HUES64 (cell line): Measurements from ENCODE around the gene NAALADL2.
"Not testable (repeated sequence)": the region's sequence is repeated elsewhere in the genome, so short reads cannot be mapped to it uniquely, and the experiment has no call there.

Source experiments
- H3K27ac ChIP-seq: 2 replicates; pipeline ENCODE4 v1.7.0; 2013; ENCODE audit warnings: low read depth, low read length, inconsistent platforms
- H3K27me3 ChIP-seq: 2 replicates; pipeline ENCODE4 v1.6.1; 2013; ENCODE audit warnings: mild to moderate bottlenecking, low read length; ENCODE audit not compliant: insufficient read depth
- H3K36me3 ChIP-seq: 2 replicates; pipeline ENCODE4 v1.6.1; 2013; ENCODE audit warnings: mild to moderate bottlenecking, low read length; ENCODE audit not compliant: insufficient read depth
- H3K4me1 ChIP-seq: 2 replicates; pipeline ENCODE4 v1.6.1; 2013; ENCODE audit warnings: mild to moderate bottlenecking, low read length, moderate library complexity; ENCODE audit not compliant: insufficient read depth
- H3K4me3 ChIP-seq: 2 replicates; pipeline ENCODE4 v1.5.1; 2013; ENCODE audit warnings: mild to moderate bottlenecking, low read length, moderate library complexity
- H3K9ac ChIP-seq: 2 replicates; pipeline ENCODE4 v1.6.1; 2013; ENCODE audit warnings: mild to moderate bottlenecking, low read depth, low read length
- H3K9me3 ChIP-seq: 2 replicates; pipeline ENCODE4 v1.6.1; 2013; ENCODE audit warnings: low read depth, low read length; ENCODE audit not compliant: insufficient read depth
- WGBS: fragments of 150-250, 120-280 bp; methylation state at CpG from one replicate; pipeline ENCODE4 v1.1.7; 2013; ENCODE audit warnings: missing lambda C conversion rate; 5-methylcytosine and 5-hydroxymethylcytosine counted together

Gene NAALADL2

DNA sequence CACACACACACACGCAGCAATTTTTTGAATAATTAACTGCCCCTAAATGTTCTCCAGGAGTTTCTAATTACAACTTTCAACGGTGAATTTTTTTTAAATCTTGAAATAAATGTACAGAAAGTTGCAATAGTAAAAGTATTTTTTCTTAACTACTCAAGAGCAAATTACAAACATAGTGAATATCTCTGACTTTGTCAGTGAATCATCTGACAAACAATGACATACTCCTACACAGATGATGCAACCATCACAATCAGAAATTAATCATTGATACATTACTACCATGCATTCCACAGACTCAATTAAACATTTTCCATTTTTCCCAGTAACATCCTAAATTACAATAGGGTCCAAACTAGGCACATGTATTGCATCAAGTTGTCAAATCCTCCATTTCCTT, 597.3 kb downstream of the NAALADL2 start:
- Histone ChIP-seq H3K36me3 (no peaks in the 10 kb centered on the region), H3K9me3 (peaks cover 6% of the 10 kb centered on the region; the same call in 1 of the 2 replicates), H3K27ac (no peak overlapping the region), H3K9ac (no peak overlapping the region), H3K27me3 (no peaks in the 10 kb centered on the region), H3K4me1 (no peaks in the 10 kb centered on the region), H3K4me3 (no peak overlapping the region)
- WGBS = no CpG with 5 or more reads among the region's 2 CpGs

DNA sequence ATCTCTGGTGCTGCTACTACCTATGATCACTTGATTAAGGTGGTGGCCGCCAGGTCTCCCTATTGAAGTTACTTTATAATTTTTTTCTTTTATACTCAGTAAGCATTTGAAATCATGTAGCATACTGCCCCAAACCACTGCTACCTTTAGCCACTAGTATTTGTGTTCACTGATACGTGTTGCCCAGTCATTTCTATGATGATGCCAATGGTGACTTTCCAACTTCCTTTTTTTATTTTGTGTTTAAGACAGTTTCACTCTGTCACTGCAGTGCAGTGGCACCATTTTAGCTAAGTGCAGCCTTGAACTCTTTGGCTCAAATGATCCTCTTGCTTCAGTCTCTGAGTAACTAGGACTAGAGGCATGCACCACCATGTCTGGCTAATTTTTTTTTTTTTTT, 598.2 kb downstream of the NAALADL2 start:
- Histone ChIP-seq H3K36me3 (no peaks in the 10 kb centered on the region), H3K9ac (no peak overlapping the region)
- 89% methylated on average over 2 of the region's 2 CpGs for WGBS

DNA sequence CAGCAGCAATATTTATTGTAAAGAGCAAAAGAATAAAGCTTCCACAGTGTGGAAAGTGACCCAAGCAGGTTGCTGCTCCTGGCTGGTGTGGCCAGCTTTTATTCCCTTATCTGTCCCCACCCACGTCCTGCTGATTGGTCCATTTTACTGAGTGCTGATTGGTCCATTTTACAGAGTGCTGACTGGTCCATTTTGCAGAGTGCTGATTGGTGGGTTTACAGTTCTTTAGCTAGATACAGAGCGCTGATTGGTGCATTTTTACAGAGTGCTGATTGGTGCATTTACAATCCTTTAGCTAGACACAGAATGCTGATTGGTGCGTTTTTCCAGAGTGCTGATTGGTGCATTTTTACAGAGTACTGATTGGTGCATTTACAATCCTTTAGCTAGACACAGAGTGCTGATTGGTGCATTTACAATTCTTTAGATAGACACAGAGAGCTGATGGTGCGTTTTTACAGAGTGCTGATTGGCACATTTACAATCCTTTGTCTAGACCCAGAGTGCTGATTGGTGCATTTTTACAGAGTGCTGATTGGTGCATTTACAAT, 601.8 kb downstream of the NAALADL2 start:
- not testable (repeated sequence) for H3K4me3 ChIP-seq, H3K9ac ChIP-seq, H3K27me3 ChIP-seq, H3K27ac ChIP-seq, H3K36me3 ChIP-seq, H3K4me1 ChIP-seq, H3K9me3 ChIP-seq
- WGBS = 90% methylated on average over 4 of the region's 4 CpGs

More for the DNA sequence above, 598.2 kb downstream of the NAALADL2 start:
- no peak overlapping the region for H3K4me3 ChIP-seq
- no peak overlapping the region for H3K27ac ChIP-seq
- H3K27me3 ChIP-seq = no peaks in the 10 kb centered on the region
- no peaks in the 10 kb centered on the region for H3K4me1 ChIP-seq
- peaks cover 6% of the 10 kb centered on the region; the same call in 1 of the 2 replicates for H3K9me3 ChIP-seq

DNA sequence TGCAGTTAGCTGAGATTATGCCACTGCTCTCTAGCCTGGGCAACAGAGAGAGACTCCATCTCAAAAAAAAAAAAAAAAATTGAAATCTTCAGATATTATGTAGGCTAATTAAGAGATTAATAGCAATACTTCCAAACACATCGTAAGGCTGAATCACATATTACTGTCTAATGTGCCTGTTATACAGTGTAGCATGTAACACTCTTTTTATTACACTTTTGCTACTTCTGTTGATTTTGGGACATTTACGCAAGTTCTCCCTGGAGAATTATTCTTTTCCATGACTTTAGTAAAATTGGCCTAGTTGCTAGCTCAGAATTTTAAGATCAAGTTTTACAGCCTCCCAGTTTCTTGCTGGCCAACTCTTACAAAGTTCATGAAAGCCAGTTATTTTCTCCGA, 605.2 kb downstream of the NAALADL2 start:
- no peaks in the 10 kb centered on the region for H3K36me3 ChIP-seq
- H3K9me3 ChIP-seq = peaks cover 6% of the 10 kb centered on the region; the same call in 1 of the 2 replicates
- H3K27me3 ChIP-seq = no peaks in the 10 kb centered on the region
- no peaks in the 10 kb centered on the region for H3K4me1 ChIP-seq
- H3K4me3 ChIP-seq = no peak overlapping the region
- H3K9ac ChIP-seq = no peak overlapping the region
- 100% methylated on average over 3 of the region's 3 CpGs for WGBS
- no peak overlapping the region for H3K27ac ChIP-seq

GRCh38 chr3:175469124-175469523, 610.0 kb downstream of the NAALADL2 start:
- H3K9me3 ChIP-seq = no peaks in the 10 kb centered on the region
- H3K4me1 ChIP-seq = no peaks in the 10 kb centered on the region
- H3K27ac ChIP-seq = no peak overlapping the region
- no peaks in the 10 kb centered on the region for H3K36me3 ChIP-seq
- no peak overlapping the region for H3K9ac ChIP-seq
- no peak overlapping the region for H3K4me3 ChIP-seq
- no peaks in the 10 kb centered on the region for H3K27me3 ChIP-seq

DNA sequence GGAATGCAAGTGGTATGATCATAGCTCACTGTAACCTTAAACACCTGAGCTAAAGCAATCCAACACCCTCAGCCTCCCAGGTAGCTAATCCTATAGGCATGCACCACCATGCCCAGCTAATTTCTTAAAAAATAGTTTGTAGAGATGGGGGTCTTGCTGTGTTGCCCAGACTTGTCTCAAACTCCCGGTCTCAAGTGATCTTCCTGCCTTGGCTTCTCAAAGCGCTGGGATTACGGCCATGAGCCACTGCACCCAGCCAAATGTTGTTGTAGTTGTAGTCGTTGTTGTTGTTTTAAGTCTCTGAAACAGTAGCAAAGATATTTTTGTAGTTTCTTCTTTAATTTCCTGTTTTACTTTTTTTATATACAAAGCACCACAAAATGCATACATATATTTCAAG, 616.6 kb downstream of the NAALADL2 start:
- Histone ChIP-seq H3K27ac (no peak overlapping the region), H3K36me3 (no peaks in the 10 kb centered on the region), H3K4me1 (no peaks in the 10 kb centered on the region), H3K9ac (no peak overlapping the region), H3K27me3 (no peaks in the 10 kb centered on the region), H3K4me3 (no peak overlapping the region), H3K9me3 (no peaks in the 10 kb centered on the region)
- WGBS = 97% methylated on average over 4 of the region's 4 CpGs

DNA sequence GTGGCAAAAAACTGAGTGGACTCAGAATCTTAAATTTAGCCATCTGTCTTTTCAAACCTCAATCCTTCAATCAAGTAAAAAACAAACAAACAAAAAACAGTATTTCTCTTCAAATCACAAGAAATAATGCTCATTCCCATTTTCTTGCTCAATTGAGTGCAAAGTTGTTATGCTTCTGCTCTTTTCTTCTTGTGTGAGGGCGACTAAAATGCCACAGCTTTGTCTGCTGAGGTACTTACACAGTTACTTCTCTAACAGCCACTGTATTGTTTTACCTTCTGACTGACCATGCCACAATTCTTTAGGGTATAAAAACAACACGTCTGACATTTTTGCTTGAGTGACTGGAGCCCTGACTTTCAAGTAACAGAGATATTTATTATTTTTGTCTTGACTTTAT, 617.4 kb downstream of the NAALADL2 start:
- WGBS = 90% methylated on average over 2 of the region's 2 CpGs
- no peaks in the 10 kb centered on the region for H3K36me3 ChIP-seq

GRCh38 chr3:175477651-175478224, 618.6 kb downstream of the NAALADL2 start:
- Histone ChIP-seq H3K27me3 (no peaks in the 10 kb centered on the region), H3K4me1 (no peaks in the 10 kb centered on the region), H3K4me3 (no peak overlapping the region), H3K27ac (no peak overlapping the region), H3K36me3 (no peaks in the 10 kb centered on the region), H3K9ac (no peak overlapping the region), H3K9me3 (no peaks in the 10 kb centered on the region)
- WGBS = 90% methylated on average over 2 of the region's 2 CpGs

More for the DNA sequence above, 617.4 kb downstream of the NAALADL2 start:
- Histone ChIP-seq H3K9me3 (no peaks in the 10 kb centered on the region), H3K4me1 (no peaks in the 10 kb centered on the region), H3K27me3 (no peaks in the 10 kb centered on the region), H3K9ac (no peak overlapping the region), H3K27ac (no peak overlapping the region), H3K4me3 (no peak overlapping the region)

GRCh38 chr3:175478301-175478700, 619.2 kb downstream of the NAALADL2 start:
- Histone ChIP-seq H3K4me1 (no peaks in the 10 kb centered on the region), H3K9ac (no peak overlapping the region), H3K27me3 (no peaks in the 10 kb centered on the region), H3K9me3 (no peaks in the 10 kb centered on the region), H3K27ac (no peak overlapping the region), H3K4me3 (no peak overlapping the region), H3K36me3 (no peaks in the 10 kb centered on the region)
- no CpG with 5 or more reads among the region's 2 CpGs for WGBS

DNA sequence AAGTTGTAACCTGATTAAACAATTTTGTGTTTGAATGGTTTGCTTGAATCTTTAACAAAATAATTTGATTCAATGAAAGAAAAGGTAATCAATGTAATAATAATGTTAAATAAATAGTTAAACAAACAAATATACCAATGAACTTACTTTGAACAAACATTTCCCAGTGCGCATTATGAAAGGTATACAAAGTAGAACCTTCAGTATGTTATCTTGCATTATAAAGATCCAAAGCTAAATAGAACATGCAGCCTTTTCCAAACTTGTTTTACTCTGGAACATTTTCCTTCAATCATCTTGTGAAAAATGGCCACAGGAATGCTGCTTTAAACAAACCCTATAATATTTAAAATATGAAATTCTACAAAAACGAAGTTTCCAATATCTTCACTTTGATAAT, 620.0 kb downstream of the NAALADL2 start:
- Histone ChIP-seq H3K27ac (no peak overlapping the region), H3K9ac (no peak overlapping the region), H3K4me3 (no peak overlapping the region), H3K4me1 (no peaks in the 10 kb centered on the region), H3K36me3 (no peaks in the 10 kb centered on the region), H3K27me3 (no peaks in the 10 kb centered on the region), H3K9me3 (no peaks in the 10 kb centered on the region)
- WGBS = 78% methylated on average over 2 of the region's 2 CpGs

- H3K36me3 ChIP-seq = no peaks in the 10 kb centered on the region
- no peaks in the 10 kb centered on the region for H3K9me3 ChIP-seq
- H3K4me3 ChIP-seq = no peak overlapping the region
- H3K27me3 ChIP-seq = no peaks in the 10 kb centered on the region
- no peak overlapping the region for H3K27ac ChIP-seq
- no peaks in the 10 kb centered on the region for H3K4me1 ChIP-seq
- H3K9ac ChIP-seq = no peak overlapping the region
Observed at GRCh38 chr3:175479800-175480199, 620.7 kb downstream of the NAALADL2 start.

DNA sequence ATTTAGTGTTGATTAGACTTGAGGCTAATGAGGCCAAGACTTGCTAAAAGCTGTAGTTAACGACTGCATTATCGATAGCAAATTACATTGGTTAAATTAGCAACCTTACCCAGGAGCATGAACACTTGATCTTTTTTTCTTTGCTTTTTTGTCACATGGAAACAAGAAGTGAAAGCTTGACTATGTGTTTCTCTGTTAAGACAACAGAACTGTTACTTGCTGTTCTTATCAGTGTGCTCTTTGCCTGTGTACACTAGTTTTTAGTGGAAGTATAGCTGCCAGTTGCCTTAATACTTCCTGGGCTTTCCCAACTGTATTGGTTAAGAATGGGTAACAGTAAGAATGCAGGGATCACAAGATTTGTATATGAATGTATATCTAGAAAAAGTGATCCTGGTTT, 625.5 kb downstream of the NAALADL2 start:
- Histone ChIP-seq H3K4me3 (no peak overlapping the region), H3K9ac (no peak overlapping the region), H3K27ac (no peak overlapping the region), H3K9me3 (no peaks in the 10 kb centered on the region), H3K27me3 (no peaks in the 10 kb centered on the region), H3K36me3 (no peaks in the 10 kb centered on the region), H3K4me1 (no peaks in the 10 kb centered on the region)
- WGBS = 95% methylated on average over 2 of the region's 2 CpGs
